ENCODE results near the gene ENG. TPM values are rescaled to one million over a fixed set of nuclear protein-coding genes. Genes with fewer than 3 reads are reported as not detected.

ENG gene
- total and polyA plus RNA-seq, 4 donors: 41.1 to 317 (median 131) TPM

DNA sequence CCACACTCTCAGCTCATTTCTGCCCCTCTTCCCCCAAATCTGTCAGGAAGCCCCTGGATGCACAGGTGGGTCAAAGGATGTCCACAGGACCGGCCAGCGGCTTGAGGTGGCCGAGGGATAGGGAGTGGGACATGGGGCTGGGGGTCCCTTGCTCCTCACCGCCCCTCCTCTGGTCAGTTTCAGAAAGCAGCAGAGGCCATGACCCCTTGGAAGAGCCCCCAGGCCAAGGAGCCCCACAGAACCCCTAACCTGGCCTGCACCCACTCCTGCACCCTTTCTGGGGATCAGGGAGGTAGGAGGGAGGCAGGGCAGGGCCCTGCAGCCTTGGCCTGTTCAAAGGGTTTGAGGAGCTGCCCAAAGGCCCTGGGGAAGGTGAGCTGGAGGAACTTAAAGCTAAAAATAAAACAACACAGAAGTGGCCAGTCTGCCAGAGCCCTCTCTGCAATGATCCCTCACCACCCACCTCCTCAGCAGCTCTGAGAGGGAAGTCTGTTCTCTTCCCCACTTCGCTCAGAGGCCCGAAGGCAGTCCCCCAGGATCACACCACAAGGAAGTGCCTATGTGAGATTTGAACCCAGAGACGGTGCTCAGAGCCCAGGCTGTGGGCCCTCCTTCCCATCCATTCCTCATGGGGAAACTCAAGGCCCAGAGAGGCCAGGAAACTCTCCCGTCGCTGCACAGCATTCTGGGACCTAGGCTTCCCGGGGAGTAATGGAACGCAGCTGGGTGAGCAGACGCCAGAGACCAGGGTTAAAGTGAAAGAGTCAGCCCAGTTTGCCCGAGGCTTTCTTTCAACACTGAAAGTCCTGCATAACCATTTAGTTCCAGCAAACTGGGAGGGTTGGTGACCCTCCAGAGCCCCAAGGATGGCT lies 910 bp downstream of the ENG start:
- ATAC-seq (ENCODE audit: insufficient read depth, low FRiP score) (no peak), DNase-seq (peak in 2 of 3 donors; percentile 14 to 44)
- WGBS, 2 donors: 24 to 35% methylated on average over 13 of the region's 13 CpGs
- H3K27me3 ChIP-seq (ENCODE audit: control insufficient read depth in 3 of 3, insufficient read depth in 3 of 3, low read length in 2 of 3): no peaks in the 10 kb centered on the region
- H3K4me3 ChIP-seq: peak overlapping the region; percentile 81
- peaks cover 0 to 34% (median 14%) of the 10 kb centered on the region in 5 donors for H3K4me1 ChIP-seq (ENCODE audit: control insufficient read depth in 5 of 5, insufficient read depth in 5 of 5, low read length in 5 of 5)
- H3K9ac ChIP-seq (ENCODE audit: insufficient read depth in 1 of 2, low read length in 2 of 2): peak overlapping the region; percentile 28 to 84
- H3K27ac ChIP-seq (ENCODE audit: low read depth in 1 of 2, low read length in 1 of 2): peak overlapping the region; percentile 85 to 95
- H3K36me3 ChIP-seq (ENCODE audit: control insufficient read depth in 4 of 4, insufficient read depth in 4 of 4, low read length in 4 of 4): peaks cover 0 to 10% (median 4%) of the 10 kb centered on the region in 4 donors
- TF ChIP-seq, protein P1, sequence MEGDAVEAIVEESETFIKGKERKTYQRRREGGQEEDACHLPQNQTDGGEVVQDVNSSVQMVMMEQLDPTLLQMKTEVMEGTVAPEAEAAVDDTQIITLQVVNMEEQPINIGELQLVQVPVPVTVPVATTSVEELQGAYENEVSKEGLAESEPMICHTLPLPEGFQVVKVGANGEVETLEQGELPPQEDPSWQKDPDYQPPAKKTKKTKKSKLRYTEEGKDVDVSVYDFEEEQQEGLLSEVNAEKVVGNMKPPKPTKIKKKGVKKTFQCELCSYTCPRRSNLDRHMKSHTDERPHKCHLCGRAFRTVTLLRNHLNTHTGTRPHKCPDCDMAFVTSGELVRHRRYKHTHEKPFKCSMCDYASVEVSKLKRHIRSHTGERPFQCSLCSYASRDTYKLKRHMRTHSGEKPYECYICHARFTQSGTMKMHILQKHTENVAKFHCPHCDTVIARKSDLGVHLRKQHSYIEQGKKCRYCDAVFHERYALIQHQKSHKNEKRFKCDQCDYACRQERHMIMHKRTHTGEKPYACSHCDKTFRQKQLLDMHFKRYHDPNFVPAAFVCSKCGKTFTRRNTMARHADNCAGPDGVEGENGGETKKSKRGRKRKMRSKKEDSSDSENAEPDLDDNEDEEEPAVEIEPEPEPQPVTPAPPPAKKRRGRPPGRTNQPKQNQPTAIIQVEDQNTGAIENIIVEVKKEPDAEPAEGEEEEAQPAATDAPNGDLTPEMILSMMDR (IDR thresholded peaks at IDR 0.05; ENCODE audit: control extremely low read depth, extremely low read depth): no peak
- H3K9me3 ChIP-seq (ENCODE audit: control insufficient read depth in 4 of 4, insufficient read depth in 3 of 4, low read length in 3 of 4): peaks cover 0 to 5% (median 2%) of the 10 kb centered on the region in 4 donors

DNA sequence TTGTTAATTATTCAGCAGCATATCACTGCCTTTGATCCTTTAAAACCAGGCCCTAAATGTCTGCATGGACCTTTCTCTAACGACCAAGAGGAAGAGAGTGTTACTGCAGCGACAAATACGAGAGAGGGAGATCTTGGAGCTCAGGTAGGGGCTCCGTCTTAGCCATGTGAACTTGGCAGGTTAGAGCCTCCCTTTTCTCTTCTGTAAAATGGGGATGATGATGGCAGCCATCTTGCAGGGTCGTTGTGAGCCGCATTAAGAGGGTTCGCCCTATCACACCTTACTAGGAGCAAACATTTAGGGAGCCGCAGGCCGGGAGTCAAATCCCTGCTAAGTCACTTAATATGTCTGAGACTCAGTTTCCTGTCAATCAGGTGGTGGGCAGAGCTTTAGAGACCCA lies 1.6 kb downstream of the ENG start:
- H3K9ac ChIP-seq (ENCODE audit: insufficient read depth in 1 of 2, low read length in 2 of 2): peak overlapping the region in 1 of 2 donors; percentile 84
- no peak for ATAC-seq (ENCODE audit: insufficient read depth, low FRiP score)

DNA sequence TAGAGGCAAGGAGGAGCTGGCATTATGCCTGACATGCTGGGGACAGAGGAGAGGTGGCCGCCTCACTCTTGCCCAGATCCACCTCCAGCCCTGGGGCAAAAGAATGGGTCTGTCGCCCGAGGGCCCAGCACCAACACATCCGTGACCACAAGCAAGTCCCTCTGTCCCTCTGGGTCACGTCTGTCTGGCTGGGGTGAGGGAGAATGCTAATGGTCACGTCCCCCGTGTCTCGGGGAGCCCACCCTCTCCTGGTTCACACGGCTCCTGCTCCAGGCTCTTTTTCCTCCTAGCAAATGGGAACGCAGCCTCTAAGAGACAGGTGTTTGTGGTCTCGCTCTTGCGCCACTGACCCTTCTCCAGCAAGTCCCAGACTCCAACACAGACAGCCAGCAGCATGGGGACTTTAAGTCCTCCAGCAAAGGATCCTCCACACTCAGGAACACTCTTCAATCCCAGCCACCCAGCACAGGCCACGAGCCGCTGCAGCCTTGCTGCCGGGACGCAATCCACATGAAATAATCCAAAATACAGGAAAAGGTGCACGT lies 4.1 kb downstream of the ENG start:
- DNase-seq (no peak), ATAC-seq (ENCODE audit: insufficient read depth, low FRiP score) (no peak)
- H3K27ac ChIP-seq (ENCODE audit: low read depth in 1 of 2, low read length in 1 of 2): peak overlapping the region; percentile 46 to 85
- peaks cover 0 to 10% (median 4%) of the 10 kb centered on the region in 4 donors for H3K36me3 ChIP-seq (ENCODE audit: control insufficient read depth in 4 of 4, insufficient read depth in 4 of 4, low read length in 4 of 4)
- TF ChIP-seq, protein P1 (IDR thresholded peaks at IDR 0.05; ENCODE audit: control extremely low read depth, extremely low read depth): no peak
- H3K4me3 ChIP-seq: peak overlapping the region; percentile 18
- no peak overlapping the region for H3K9ac ChIP-seq (ENCODE audit: insufficient read depth in 1 of 2, low read length in 2 of 2)
- peaks cover 0 to 5% (median 2%) of the 10 kb centered on the region in 4 donors for H3K9me3 ChIP-seq (ENCODE audit: control insufficient read depth in 4 of 4, insufficient read depth in 3 of 4, low read length in 3 of 4)
- peaks cover 0 to 42% (median 14%) of the 10 kb centered on the region in 5 donors for H3K4me1 ChIP-seq (ENCODE audit: control insufficient read depth in 5 of 5, insufficient read depth in 5 of 5, low read length in 5 of 5)
- 76 to 84% methylated on average over 16 to 17 of the region's 17 CpGs for WGBS, 2 donors
- H3K27me3 ChIP-seq (ENCODE audit: control insufficient read depth in 3 of 3, insufficient read depth in 3 of 3, low read length in 2 of 3): no peaks in the 10 kb centered on the region

More for the DNA sequence above, 1.6 kb downstream of the ENG start:
- Histone ChIP-seq H3K27me3 (ENCODE audit: control insufficient read depth in 3 of 3, insufficient read depth in 3 of 3, low read length in 2 of 3) (no peaks in the 10 kb centered on the region), H3K4me3 (peak overlapping the region; percentile 81), H3K4me1 (ENCODE audit: control insufficient read depth in 5 of 5, insufficient read depth in 5 of 5, low read length in 5 of 5) (peaks cover 0 to 28% (median 10%) of the 10 kb centered on the region in 5 donors), H3K36me3 (ENCODE audit: control insufficient read depth in 4 of 4, insufficient read depth in 4 of 4, low read length in 4 of 4) (peaks cover 0 to 10% (median 4%) of the 10 kb centered on the region in 4 donors), H3K27ac (ENCODE audit: low read depth in 1 of 2, low read length in 1 of 2) (peak overlapping the region; percentile 85 to 95), H3K9me3 (ENCODE audit: control insufficient read depth in 4 of 4, insufficient read depth in 3 of 4, low read length in 3 of 4) (peaks cover 0 to 5% (median 2%) of the 10 kb centered on the region in 4 donors)
- TF ChIP-seq, protein P1 (IDR thresholded peaks at IDR 0.05; ENCODE audit: control extremely low read depth, extremely low read depth): no peak
- 69 to 75% methylated on average over 9 of the region's 9 CpGs for WGBS, 2 donors
- DNase-seq: no peak

Data from lung (tissue), 12 donors.